AG09319 (cell line): ENCODE measurements around the gene CEP55.
"Not testable (repeated sequence)": the region's sequence is repeated elsewhere in the genome, so short reads cannot be mapped to it uniquely, and the experiment has no call there.

Experiments used
- DNase-seq: peaks from one replicate; pipeline ENCODE4 v3.0.0-alpha.2; 2010; ENCODE audit warnings: low read depth; ENCODE audit errors: extremely low read depth
- TF ChIP-seq, protein P1 (sequence below): IDR thresholded peaks from 2 replicates; pipeline ENCODE4 v1.5.1; 2011; ENCODE audit warnings: low read depth, mild to moderate bottlenecking, inconsistent platforms, low read length, moderate library complexity

Gene CEP55

DNA sequence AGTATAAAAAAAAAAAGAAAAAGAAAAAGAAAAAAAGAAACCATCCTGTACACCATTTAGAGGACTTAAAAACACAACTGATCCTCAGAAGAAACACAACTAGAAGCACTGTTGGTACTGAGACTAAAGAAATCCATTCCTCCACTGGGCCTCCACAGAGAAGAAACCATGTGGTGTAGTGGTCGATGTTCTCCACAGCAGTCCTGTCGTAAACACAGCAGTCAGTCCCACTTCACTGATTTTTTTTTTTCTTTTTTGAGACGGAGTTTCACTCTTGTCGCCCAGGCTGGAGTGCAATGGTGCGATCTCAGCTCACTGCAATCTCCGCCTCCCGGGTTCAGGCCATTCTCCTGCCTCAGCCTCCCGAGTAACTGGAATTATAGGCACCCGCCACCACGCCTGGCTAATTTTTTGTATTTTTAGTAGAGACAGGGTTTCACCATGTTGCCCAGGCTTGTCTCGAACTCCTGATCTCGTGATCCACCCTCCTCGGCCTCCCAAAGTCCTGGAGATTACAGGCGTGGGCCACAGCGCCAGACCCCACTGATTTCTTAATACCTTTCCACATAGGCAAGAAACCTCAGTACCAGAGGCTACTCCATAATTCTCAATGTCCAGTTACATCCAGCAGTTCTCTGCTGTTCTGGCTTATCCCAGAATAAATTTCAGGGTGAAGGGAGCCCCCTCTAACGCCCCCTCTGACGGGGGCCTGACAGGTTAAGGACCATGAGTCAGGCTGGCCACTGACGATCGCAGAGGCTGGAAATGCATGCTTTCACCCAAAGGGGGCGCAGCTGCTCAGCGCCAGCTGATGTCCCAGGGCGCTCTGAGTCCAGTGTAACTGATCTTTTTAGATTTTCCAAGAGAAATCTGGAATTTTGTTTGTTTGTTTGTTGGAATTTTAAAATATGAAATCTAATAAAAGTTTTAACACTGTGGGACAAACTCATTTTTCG lies 45.3 kb downstream of the CEP55 start:
- no peak for DNase-seq
- TF ChIP-seq, protein P1, sequence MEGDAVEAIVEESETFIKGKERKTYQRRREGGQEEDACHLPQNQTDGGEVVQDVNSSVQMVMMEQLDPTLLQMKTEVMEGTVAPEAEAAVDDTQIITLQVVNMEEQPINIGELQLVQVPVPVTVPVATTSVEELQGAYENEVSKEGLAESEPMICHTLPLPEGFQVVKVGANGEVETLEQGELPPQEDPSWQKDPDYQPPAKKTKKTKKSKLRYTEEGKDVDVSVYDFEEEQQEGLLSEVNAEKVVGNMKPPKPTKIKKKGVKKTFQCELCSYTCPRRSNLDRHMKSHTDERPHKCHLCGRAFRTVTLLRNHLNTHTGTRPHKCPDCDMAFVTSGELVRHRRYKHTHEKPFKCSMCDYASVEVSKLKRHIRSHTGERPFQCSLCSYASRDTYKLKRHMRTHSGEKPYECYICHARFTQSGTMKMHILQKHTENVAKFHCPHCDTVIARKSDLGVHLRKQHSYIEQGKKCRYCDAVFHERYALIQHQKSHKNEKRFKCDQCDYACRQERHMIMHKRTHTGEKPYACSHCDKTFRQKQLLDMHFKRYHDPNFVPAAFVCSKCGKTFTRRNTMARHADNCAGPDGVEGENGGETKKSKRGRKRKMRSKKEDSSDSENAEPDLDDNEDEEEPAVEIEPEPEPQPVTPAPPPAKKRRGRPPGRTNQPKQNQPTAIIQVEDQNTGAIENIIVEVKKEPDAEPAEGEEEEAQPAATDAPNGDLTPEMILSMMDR = peak; percentile 93

DNA sequence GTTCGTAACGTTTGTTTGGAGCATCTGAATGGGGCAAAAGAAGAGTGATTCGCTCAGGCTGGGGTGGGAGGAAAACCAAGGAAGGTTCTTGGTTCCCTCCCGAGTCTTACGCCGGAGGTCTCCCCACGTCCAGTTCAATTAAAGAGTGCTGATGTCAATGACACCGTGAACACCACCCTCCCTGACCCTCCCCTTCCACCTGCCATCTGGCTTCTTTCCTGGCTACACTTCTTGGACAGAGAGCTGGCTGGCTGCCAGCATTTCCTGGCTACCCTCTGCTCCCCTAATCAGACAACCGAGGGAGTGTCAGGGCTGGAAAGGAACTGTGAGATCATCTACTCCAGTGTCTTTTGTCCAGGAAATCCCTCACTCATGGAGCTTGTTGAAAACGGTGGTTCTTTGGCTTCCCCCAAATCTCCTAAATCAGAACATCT lies 46.0 kb downstream of the CEP55 start:
- DNase-seq = no peak
- TF ChIP-seq, protein P1 = no peak

DNA sequence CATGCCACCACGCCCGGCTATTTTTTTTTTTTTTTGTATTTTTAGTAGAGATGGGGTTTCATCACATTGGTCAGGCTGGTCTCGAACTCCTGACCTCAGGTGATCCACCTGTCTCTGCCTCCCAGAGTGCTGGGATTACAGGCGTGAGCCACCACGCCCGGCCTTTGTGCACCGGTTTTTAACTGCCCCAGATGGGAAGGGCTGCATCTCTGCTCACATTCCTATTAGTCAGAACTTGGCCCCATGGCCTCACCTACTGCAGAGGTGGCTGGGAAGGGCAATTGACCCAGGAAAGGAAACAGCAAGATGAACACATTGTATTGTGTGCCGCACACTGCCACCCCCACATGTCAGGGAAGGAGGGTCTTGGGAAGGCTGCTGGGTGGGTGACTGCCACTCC lies 50.6 kb downstream of the CEP55 start:
- DNase-seq = not testable (repeated sequence)

DNA sequence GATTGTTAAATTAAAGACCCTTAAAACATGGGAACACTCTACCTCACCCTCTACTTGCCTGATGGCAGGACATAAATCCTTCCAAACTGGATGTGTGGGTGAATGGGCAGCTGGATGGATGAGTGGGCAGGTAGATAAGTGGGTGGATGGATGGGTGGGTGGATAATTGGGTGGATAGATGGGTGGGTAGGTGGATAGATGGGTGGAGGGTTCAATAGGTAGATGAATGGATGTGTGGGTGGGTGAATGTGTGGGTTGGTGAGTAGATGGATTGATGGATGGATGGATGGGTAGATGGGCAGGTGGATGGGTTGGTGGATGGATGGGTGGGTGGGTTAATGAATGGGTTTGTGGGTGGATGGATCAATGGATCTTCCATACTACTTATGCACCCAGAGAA lies 51.1 kb downstream of the CEP55 start:
- DNase-seq = no peak
- TF ChIP-seq, protein P1 = no peak

DNA sequence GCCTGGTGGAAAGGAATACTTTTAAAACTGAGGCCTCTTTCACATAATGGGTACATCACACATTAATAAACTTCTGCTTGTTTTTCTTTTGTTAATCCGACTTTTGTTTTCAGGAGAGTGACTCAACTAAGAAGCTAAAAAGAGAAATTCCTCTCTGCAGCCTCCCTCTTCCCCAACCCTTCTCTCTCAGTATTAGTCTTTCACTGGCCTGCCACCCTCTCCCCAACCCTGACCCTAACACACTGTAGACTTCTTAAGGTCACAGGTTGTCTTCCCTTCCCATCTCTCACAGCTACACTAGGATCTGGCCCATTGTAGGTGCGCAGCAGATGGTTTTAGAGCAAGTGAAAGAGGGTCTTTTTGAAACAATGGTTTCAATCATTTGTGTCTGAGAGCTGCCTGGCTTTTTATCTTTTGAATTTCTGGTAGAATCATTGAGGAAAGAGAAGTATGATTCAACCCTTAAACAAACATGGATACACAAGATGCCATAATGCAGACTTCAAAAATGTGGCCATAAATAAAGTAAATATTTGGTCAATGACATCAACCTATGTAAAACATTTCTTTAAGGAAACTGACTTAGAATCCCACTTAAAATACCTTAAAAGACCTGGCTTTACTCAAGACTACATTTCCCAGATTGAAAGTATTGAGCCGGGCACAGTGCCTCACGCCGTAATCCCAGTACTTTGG lies 52.1 kb downstream of the CEP55 start:
- no peak for DNase-seq
- TF ChIP-seq, protein P1 = no peak

DNA sequence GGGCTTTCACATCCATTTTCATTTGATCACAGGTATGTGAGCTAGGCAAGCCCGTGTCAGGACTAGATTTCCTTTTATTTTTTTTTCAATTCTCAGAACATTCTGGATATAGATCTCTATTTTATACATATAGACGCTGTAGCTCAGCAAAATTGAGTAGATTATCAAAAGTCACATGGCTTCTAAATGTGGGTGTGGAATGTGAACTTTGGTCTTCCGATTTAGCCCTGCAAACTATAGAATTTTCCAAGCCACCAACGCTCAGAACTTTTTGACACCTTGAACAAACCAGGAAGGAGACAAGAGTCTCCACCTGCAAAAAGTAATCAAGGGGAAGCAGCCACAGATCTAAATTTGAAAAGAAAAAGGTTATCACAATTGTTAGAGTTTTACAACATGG lies 54.2 kb downstream of the CEP55 start:
- TF ChIP-seq, protein P1 = no peak

DNA sequence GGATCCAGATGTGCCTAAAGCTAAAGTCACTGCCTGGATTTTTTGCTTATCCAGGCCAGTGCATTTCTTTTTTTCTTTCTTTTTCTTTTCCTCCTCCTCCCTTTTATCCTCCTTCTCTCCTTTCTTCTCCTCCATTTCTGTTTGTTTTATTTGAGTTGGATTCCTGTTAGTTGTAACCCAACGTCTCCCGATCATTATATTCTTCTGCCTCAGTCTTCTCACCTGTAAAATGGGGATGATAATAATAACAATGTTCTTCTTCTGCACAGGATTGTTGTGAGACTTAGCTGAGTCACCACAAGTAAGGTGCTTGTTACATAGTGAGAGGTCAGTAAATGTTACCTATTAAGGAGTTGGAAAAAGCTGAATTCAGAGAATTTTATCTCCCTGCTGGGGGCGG lies 56.4 kb downstream of the CEP55 start:
- TF ChIP-seq, protein P1 = no peak
- no peak for DNase-seq

More for the DNA sequence above, 54.2 kb downstream of the CEP55 start:
- DNase-seq = no peak
